Activated CD4-positive, alpha-beta T cell treated with anti-CD3 and anti-CD28 coated beads, Interleukin-2, amount 50 U/mL, for 16 hours (primary cell): ENCODE measurements around the gene SSU72.
"Not testable (repeated sequence)": the region's sequence is repeated elsewhere in the genome, so short reads cannot be mapped to it uniquely, and the experiment has no call there.

ENCODE experiments used
- DNase-seq: peaks from one replicate; pipeline ENCODE4 v3.0.0-alpha.2; 2020

Gene SSU72

DNA sequence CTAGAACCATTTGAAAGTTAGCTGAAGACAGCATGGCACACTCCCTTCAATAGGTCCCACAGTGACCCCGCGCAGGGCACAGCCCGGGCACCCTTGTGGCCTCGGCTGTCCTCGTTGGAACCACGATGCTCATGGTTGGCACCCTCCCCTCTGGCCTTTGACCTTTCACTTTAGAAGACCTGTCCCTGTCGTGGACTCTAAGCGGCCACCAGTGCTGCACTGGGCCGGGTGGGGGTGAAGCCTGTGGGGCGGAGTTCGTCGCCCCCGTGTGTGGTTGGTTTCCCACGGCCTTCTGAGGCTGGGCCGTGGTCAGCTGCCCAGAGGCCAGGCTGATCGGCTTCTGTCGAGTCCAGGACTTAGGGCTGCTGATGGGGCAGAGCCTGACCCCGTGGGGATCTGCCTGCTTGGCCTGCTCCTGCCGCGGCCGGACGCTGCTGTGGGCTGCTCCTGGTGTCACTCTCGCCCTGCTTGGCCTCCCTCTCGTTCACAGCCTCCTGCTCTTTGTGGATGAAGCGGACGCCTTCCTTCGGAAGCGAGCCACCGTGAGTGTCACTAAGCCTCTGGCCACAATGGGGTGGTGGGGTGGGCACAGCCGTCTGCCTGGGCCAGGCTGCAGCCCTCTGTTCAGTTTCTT is 49.8 kb downstream of the SSU72 start:
- not testable (repeated sequence) for DNase-seq

DNA sequence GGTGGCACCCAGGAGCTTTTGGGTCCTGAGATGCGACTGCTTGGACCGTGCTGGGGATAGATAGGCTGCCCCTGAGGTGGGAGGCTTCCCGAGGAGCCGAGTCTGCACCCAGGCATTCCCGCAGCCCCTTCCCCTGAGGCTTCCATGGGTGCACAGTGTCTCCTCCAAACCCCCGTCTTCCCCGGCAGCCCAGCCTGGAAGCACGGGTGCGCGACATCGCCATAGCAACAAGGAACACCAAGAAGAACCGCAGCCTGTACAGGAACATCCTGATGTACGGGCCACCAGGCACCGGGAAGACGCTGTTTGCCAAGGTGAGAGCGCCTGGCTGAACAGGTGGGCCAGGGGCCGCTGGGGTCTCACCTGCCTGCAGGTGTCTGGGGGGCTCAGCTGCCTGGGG is 51.0 kb downstream of the SSU72 start:
- not testable (repeated sequence) for DNase-seq

DNA sequence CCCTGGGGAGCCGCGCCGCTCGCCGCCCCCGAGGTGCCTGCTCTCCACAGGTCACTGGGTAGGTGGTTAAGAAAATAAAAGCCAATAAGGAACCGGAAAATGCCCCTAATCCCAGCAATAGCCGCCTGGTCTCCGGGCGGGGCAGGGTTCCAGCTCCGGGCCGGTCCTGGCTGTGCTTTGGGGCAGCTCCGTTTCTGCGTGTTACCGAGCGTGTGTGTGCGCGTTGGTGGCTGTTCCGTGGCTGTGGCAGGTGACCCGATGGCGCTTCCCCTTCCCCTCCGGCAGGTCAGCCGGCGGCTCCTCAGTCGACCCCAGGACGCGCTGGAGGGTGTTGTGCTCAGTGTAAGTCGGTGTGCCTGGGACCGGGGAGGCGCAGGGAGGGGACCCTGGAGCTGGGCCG is 51.4 kb downstream of the SSU72 start:
- not testable (repeated sequence) for DNase-seq

DNA sequence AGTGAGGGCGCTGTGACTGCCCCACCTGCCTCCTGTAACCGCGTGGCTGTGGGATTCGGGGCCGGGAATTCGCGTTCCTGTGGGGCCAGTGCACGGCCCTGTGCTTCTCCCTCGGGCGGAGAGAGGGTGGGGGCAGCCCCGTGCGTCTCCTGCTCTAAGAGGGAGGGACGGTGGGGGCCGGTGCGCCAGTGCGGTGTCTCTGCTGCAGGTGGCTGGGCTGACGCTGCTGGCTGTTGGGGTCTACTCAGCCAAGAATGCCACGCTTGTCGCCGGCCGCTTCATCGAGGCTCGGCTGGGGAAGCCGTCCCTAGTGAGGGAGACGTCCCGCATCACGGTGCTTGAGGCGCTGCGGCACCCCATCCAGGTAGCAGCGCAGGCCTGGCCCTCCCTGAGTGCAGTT is 52.1 kb downstream of the SSU72 start:
- DNase-seq = not testable (repeated sequence)

DNA sequence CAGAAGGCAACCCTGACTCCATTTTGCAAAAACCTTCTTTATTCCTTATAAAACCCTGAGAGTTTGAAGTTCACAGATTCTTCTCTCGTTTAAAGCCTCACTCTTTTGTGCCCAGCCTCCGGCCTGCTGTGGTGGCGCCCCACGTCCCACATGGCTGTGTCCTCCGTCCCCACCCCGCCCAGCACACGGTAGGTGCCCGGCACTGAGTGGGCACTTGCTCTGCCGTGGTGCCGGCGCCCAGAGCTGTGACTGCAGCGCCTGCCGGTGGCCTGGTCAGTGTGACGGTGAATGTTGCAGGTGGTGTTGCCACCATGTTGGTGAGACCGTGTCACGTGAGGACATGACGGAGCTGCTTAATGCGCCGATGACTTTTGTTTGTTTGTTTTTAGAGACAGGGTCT is 53.3 kb downstream of the SSU72 start:
- DNase-seq = no peak

DNA sequence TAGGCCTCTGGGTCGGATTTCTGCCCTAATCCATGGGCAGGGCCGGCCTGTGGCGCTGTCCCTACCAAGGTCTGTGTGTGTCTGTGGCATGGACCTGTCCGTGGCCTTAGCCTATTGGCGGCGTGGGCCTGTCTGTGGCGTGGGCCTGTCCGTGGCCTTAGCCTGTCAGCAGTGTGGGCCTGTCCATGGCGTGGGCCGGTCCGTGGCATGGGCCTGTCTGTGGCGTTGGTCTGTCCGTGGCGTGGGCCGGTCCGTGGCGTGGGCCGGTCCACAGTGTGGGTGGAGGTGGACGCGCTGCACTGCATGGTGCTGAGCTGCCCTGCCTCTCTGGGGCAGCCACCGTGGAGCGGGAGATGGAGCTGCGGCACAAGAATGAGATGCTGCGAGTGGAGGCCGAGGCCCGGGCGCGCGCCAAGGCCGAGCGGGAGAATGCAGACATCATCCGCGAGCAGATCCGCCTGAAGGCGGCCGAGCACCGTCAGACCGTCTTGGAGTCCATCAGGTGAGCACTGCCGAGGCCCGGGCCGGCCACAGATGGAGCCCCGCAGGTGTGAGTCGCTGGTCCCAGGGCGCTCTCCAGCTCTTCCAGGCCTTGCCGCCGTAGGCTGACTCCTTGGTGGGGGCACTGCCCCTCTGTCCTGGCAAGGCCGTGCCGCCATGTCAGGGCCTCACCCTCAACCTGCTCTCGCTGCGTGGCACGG is 54.7 kb downstream of the SSU72 start:
- DNase-seq = not testable (repeated sequence)

DNA sequence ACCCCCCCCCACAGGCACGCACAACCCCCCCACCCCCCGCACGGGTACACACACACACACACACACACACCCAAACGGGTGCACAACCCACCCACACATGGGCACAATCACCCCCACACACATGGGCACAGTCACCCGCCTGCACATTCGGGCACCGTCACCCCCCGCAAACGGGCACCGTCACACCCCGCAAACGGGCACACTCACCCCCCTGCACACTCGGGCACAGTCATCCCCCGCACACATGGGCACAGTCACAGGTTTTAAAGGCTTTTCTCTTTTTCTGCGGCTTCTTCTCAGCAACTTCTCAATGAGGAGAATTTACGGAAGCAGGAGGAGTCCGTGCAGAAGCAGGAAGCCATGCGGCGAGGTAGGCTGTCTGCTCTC is 56.0 kb downstream of the SSU72 start:
- DNase-seq = not testable (repeated sequence)

DNA sequence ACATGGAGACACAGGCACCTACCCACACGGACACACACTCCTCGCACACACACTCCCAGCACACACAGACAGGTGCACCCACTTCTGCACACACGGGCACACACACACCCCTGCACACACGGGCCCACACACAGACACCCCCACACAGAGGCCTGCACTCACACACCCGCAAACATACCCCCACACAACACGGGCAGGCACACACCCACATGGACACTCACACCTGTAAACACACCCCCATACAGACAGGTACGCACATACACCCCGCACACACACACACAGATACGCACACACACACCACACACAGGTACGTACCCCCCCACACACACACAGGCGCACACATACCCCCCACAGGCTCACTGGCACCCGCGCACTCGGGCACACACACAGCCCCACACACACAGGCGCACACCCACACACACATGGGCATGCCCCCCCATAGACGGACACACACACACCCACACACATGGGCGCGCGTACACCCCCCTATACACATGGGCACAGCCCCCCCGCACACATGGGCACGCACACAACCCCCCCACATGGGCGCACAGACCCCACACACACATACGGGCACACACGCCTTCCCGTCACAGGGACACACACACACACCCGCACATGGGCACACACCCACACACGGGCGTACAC is 56.6 kb downstream of the SSU72 start:
- no peak for DNase-seq

DNA sequence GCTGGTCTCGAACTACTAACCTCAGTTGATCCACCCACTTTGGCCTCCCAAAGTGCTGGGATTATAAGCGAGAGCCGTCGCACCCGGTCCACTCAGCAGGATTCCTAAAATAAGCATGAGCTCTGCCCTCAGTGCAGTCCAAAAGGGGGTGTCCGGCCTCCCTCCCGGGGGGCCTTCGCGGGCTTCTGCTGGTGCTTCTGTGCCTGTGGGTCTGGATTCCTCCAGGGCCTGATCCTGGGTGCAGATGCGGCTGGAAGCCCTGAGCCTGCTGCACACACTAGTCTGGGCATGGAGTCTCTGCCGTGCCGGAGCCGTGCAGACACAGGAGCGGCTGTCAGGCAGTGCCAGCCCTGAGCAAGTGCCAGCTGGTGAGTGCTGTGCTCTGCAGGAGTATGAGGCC is 57.7 kb downstream of the SSU72 start:
- DNase-seq = not testable (repeated sequence)

DNA sequence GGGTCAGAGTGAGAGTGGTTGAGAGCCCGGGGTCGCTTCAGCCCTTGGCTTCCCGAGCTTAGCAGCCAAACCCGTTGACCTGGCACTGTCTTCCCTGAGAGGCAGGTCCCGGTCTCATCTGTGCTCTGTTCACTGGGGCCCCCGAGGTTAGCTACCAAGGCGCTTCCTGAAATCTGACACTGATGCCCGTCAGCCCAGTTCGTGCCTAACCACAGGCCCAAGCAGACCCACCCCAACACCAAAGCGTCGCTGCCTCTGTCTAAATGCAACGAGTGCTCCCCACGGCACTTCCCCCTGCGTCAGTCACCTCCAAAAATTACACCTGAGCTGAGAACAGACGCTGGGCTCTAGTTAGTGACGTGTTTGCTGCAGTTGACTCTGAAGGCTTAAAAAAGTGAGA is 60.3 kb downstream of the SSU72 start:
- DNase-seq = not testable (repeated sequence)

DNA sequence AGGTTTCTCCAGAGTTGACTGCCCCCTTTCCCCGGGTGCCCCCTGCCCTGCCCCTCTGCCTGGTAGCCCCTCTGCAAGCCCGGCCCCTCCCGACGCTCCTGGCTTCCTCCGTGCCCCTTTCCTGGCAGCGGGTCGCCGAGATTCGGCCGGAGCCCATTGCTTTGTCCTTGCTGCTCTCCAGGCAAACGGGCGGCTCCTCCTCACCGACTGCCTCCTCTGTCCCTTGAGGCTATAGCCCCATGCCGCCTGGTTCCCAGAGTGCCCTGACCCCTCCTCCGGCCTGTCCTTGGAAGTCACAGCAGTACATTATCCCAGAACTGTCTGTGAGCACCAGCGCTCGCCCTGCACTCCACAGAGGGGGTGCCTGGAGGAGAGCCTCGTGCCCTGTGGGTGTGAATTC is 61.0 kb downstream of the SSU72 start:
- DNase-seq = not testable (repeated sequence)

DNA sequence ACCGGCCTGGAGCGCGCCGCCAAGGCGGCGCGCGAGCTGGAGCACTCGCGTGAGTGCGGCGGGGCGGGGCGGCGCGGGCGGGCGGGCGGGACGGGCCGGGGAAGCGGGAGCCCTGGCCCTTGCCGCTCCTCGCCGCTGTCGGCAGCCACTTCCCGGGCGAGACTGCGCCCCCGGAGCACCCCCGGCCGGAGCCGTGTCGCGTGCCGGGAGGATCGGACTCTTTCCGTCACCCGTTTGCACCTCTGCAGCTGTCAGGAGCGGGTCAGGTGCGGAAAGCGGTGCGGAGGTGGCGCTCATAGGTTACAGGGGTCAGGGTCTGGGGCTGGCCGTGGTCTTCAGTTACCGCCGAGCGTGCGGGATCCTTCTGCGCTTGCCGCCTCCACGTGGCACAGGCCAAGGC is 62.2 kb downstream of the SSU72 start:
- DNase-seq = peak; percentile 8

DNA sequence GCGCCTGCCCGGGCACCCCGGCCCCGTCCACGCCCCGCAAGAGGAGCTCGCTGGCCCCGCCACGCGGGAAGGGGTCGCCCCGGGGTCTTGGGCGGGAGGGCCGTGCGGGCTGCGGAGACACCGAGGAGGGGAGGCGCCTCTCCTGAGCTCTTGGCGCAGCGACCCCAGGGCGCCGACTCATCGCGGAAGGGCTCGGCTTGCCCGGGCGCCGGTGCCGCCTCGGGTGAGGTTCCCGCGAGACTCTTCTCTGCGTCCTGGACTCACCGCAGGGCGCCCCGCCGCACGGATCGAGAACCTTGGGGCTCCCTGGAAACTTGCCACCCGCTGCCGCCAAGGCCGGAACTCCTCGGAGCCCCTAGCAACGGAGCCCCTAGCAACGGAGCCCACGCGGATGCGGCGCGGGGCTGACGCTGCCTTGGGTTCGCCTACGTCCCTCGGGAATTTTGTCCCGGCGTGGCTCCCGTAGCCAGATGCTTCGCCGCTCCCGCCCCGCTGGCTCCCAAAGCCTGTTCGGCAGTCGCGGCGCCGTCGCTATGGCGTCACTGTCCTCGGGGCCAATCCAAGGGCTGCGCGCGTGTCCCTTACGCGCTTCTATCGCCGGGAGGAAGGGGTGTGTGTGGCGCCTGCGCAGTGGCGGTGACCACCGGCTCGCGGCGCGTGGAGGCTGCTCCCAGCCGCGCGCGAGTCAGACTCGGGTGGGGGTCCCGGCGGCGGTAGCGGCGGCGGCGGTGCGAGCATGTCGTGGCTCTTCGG is 63.0 kb downstream of the SSU72 start, which contains the start of gene ATAD3A:
TSS of gene ATAD3A (plus strand) at position 630 of the 753 bp plus-strand sequence. CDS start at position 737, 107 bp downstream.
- DNase-seq = peak; percentile 98

DNA sequence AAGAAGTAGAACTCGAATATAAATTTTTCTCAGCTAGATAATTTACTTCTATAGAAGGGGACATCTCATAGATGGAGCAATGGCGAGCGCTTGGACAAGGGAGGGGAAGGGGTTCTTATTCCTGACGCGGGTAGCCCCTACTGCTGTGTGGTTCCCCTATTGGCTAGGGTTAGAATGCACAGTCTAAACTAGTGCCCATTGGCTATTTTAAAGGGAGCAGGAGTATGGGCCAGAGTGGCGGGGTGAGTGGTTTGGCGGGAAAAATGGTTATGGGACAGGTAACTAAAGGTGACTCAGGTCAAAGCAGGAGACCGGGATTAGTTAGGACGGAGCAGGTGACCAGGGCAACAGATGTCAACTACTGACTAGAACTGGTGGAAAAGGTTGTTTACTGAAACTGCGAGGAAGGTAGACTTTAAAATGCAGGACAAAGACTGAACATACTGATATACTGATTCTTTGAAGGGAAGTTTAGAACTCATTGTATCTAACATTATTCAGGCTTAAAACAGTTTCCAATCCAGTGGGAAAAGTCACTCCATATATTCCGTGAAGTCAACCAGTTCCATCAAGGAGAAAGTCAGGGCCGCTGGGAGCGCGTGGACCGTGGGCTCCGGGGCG is 63.6 kb downstream of the SSU72 start:
- DNase-seq = peak; percentile 59

DNA sequence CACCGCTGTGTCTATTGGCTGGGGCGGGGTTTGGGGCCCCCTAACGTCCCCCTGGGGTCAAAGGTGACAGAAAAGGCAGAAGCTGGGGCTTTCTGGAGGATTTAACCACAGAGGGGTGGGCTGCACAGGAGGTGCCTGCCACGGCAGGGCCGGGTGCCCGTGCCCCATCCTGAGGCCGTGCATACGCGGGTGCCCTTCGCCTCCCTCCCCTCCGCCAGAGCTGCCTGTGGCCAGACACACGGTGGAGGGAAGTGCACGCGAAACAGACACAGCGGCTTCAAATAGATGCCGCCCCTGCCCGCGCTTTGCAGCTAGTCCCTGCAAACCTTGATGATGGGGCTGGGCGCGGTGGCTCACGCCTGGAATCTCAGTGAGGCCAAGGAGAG is 65.2 kb downstream of the SSU72 start:
- not testable (repeated sequence) for DNase-seq

DNA sequence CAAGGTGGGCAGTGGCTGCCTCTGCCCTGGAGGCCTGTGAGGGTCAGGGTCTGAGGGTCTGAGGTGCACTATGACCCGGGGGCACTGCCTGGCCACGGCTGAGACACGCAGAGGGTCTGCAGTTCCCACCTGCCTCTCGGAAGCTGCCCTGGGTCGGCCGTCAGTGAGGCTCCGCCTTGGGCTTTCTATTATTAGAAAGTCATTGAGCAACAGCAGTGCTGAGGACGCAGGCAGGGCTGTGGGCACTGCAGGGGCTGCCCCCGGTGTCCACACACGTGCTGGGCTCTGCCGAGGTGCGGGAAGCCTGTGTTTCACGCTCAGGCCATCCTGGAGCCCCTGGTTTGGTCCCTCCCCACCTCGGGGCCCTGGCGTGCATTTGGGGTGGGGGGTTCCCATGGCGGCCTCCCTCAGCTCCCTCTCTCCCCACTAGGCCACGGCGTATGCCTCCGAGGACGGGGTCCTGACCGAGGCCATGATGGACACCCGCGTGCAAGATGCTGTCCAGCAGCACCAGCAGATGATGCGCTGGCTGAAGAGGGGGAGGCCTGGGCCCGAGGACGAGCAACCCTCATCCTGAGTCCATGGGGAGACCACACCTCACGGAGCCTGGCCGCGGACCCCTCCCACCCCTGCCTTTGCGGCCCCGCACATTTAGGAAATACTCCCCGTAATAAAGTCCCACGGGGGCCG is 65.7 kb downstream of the SSU72 start:
- not testable (repeated sequence) for DNase-seq

DNA sequence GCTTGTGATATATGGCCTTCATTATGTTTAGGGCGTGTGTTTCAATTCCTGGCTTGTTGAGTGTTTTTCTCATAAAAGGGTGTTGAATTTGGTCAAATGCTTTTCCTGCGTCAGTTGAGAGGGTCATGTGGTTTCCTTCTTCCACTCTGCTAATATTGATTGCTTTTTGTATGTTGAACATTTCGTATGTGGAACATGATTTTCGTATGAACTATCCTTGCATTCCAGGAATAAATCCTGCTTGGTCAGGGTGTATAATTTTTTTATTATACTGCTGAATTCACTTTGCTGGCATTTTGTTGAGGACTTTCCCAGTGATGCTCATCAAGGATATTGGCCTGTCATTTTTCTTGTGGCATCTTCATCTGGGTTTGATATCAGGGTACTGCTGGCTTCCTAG is 67.4 kb downstream of the SSU72 start:
- DNase-seq = no peak

DNA sequence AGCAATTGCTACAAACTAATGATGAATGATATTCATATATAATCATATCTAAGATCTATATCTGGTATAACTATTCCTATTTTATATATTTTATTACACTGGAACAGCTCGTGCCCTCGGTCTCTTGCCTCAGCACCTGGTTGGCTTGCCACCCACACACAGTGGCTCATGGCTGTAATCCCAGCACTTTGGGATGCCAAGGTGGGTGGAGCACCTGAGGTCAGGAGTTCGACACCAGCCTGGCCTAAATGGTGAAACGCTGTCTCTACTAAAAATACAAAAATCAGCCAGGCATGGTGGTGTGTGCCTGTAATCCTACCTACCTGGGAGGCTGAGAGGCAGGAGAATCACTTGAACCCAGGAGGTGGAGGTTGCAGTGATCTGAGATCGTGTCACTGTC is 68.9 kb downstream of the SSU72 start:
- not testable (repeated sequence) for DNase-seq

DNA sequence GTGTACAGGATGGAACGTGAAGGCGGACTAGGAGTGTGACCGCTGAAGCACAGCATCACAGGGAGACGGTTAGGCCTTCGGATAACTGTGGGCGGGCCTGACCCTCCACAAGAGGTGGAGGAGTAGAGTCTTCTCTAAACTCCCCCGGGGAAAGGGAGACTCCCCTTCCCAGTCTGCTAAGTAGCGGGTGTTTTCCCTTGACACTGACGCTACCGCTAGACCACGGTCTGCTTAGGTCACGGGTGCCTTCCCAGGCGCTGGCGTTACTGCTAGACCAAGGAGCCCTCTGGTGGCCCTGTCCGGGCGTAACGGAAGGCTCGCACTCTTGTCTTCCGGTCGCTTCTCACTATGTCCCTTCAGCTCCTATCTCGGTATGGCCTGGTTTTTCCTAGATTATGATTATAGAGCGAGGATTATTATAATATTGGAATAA is 69.3 kb downstream of the SSU72 start:
- peak; percentile 41 for DNase-seq

DNA sequence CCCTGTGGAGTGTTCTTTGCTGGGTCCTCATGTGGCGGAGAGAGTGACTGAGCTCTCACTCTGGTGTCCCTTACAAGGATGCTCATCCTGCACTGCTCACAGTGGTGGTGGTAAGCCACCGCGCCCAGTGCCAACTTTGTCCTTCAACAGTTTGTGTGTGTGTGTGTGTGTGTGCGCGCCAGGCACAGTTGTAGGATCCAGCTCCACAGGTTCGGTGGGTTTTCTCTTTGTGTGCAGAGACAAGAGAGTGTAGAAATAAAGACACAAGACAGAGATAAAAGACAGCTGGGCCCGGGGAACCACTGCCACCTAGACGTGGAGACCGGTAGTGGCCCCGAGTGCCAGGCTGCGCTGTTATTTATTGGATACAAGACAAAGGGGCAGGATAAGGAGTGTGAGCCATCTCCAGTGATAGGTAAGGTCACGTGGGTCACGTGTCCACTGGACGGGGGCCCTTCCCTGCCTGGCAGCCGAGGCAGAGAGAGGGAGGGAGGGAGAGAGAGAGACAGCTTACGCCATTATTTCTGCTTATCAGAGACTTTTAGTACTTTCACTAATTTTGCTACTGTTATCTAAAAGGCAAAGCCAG is 69.8 kb downstream of the SSU72 start:
- peak; percentile 70 for DNase-seq

DNA sequence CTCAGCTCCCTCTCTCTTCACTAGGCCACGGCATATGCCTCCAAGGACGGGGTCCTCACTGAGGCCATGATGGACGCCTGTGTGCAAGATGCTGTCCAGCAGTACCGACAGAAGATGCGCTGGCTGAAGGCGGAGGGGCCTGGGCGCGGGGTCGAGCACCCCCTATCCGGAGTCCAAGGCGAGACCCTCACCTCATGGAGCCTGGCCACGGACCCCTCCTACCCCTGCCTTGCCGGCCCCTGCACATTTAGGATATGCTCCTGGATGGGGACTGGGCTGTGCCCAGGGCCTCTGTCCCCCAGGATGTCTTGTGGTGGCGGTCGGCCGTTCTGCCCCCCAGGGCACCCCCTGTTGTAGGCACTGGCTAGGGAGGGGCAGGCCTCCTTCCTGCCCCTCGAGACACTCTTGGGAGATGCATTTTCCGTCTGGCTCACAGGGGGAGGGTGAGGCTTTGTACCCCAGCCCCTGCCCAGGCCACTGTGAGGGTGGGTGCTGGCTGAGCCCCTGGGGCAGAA is 79.1 kb downstream of the SSU72 start:
- DNase-seq = not testable (repeated sequence)
